ENCODE results near the gene NT5C. TPM values are rescaled to one million over a fixed set of nuclear protein-coding genes. Genes with fewer than 3 reads are reported as not detected.

Gene NT5C
- total and polyA plus RNA-seq, 11 donors, result 15.9 to 56.0 (median 24.7) TPM

DNA sequence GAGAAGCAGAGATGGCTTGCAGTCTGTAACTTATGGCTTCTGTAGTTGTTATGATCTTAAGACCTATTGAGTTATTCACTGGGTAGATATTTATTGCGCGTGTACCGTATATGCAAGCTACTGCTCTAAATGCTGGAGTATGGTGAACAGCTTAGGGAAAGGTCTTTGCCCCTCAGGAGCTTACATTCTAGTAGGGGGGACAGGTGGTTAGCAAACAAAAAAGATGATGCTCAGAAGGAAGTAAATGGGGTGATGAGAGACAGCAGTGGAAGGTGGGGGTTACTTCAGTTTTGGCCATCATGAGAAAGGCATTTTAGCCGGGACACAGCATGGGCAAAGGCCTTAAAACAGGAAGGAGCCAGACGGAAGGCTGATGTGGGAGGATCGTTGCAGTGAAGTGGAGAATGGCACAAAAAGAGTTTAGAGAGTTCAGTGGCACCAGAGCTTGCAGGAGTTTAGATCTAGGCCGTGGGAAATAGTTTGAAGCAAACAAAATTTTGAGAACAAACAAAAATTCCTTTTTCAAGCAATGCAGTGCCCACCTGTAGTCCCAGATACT lies 19.7 kb downstream of the NT5C start:
- Histone ChIP-seq H3K4me3 (no peak overlapping the region), H3K36me3 (peaks cover 0 to 6% (median 0%) of the 10 kb centered on the region in 9 donors), H3K27ac (no peak overlapping the region), H3K9me3 (no peaks in the 10 kb centered on the region), H3K27me3 (no peaks in the 10 kb centered on the region), H3K4me1 (peaks cover 3 to 57% (median 31%) of the 10 kb centered on the region in 12 donors)
- no peak for ATAC-seq
- TF ChIP-seq, protein P1, sequence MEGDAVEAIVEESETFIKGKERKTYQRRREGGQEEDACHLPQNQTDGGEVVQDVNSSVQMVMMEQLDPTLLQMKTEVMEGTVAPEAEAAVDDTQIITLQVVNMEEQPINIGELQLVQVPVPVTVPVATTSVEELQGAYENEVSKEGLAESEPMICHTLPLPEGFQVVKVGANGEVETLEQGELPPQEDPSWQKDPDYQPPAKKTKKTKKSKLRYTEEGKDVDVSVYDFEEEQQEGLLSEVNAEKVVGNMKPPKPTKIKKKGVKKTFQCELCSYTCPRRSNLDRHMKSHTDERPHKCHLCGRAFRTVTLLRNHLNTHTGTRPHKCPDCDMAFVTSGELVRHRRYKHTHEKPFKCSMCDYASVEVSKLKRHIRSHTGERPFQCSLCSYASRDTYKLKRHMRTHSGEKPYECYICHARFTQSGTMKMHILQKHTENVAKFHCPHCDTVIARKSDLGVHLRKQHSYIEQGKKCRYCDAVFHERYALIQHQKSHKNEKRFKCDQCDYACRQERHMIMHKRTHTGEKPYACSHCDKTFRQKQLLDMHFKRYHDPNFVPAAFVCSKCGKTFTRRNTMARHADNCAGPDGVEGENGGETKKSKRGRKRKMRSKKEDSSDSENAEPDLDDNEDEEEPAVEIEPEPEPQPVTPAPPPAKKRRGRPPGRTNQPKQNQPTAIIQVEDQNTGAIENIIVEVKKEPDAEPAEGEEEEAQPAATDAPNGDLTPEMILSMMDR (IDR thresholded peaks at IDR 0.05), result no peak
- no peak for TF ChIP-seq POLR2A (IDR thresholded peaks at IDR 0.05)
- 77 to 81% (median 80%) methylated on average over 7 of the region's 7 CpGs for WGBS, 4 donors
- intact Hi-C loops (cut with DNase I), result loop anchor here in 9 of 10 donors (5.0 to 10.0 kb wide), 10 partner anchors 35 to 303 kb away; partner anchors contain the start of genes NUP85 (in 2 of the 9), GRB2 (in 1 of the 9) and SUMO2 (in 1 of the 9)
- no peak for DNase-seq

DNA sequence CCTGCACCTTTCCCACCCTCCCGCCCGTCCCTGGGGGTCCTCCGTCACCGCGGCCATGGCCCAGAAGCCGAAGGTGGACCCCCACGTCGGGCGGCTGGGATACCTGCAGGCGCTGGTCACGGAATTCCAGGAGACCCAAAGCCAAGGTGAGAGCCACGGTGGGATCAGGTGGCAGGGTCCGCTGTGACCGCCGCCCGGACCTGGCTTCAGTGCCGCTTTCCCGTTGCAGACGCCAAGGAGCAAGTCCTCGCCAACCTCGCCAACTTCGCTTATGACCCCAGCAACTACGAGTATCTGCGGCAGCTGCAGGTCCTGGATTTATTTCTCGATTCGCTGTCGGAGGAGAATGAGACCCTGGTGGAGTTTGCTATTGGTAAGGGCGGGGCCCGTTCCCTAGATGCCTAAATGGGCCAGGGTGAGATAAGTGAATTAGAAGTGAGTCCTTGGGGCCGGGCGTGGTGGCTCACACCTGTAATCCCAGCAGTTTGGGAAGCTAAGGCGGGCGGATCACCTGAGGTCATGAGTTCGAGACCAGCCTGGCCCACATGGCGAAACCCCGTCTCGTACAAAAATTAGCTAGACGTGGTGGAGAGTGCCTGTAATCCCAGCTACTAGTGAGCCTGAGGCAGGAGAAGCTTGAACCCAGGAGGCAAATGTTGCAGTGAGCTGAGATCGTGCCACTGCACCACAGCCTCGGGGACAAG lies 21.2 kb downstream of the NT5C start:
- intact Hi-C loops (cut with DNase I), result loop anchor here in 9 of 10 donors (1.0 to 10.0 kb wide), 11 partner anchors 33 to 304 kb away; partner anchors contain the start of genes NUP85 (in 2 of the 9), GRB2 (in 1 of the 9) and SUMO2 (in 1 of the 9)
- Histone ChIP-seq H3K4me1 (peaks cover 3 to 52% (median 34%) of the 10 kb centered on the region in 12 donors), H3K27me3 (no peaks in the 10 kb centered on the region), H3K36me3 (no peaks in the 10 kb centered on the region), H3K9me3 (no peaks in the 10 kb centered on the region), H3K4me3 (peak overlapping the region; percentile 78 to 98 (median 92)), H3K27ac (peak overlapping the region in 11 of 12 donors; percentile 66 to 91 (median 81))
- no peak for TF ChIP-seq POLR2A (IDR thresholded peaks at IDR 0.05)
- TF ChIP-seq, protein P1 (IDR thresholded peaks at IDR 0.05), result no peak
- peak in 1 of 5 donors; percentile 49 for DNase-seq
- no peak for ATAC-seq
- 20 to 38% (median 24%) methylated on average over 28 to 40 of the region's 40 CpGs for WGBS, 4 donors

DNA sequence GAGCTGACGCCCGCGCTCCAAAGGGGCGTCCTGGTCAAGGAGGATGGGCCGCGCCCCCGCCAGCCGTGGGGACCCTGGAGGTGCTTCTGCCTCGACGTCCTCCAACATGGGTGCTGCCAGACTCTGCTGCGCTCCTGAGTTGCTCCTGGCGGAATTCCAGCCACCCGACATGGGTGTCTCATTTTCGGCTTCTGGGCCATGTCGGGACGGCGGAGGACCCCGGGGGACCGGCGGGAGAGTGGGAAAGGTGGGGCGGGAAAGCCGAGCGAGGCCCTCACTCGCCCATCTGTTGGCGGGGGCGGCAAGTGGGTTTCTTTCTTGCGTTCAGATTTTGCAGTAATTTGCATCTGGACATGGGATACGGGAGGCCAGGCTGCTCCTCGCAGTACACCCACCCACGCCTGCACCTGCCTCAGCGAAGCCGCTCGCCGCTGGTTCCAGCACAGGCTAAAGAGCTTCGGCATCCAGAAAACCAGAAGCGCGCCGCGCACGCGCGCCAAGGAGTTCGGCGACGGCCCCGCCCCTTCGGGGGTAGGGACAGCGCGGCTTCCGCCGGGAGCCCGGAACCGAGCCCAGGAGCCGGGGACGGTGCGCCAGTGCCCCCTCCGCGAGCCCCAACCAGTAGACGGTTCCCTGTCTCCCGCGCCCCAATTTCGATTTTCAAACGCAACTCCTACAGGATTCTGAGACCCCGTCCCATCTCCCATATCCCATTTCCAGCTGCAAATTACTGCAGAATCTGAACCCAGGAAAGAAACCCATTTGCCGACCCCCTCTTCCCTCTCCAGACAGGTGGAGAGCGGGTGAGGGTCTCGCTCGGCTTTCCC lies 21.9 kb downstream of the NT5C start, which contains the start of gene ARMC7:
Gene ARMC7, plus strand, starts transcription at position 563 of the 827 bp plus-strand sequence. CDS start 320 bp downstream, outside the sequence.
- Histone ChIP-seq H3K4me3 (peak within 1 kb of the TSS; percentile 78 to 98 (median 92)), H3K9me3 (no peaks in the 10 kb centered on the region), H3K4me1 (peaks cover 0 to 44% (median 28%) of the 10 kb centered on the region in 12 donors), H3K27me3 (no peaks in the 10 kb centered on the region), H3K36me3 (peaks cover 0 to 4% (median 0%) of the 10 kb centered on the region in 9 donors), H3K27ac (peak within 1 kb of the TSS in 11 of 12 donors; percentile 66 to 91 (median 81))
- DNase-seq (peak; percentile 90 to 97 (median 92)), ATAC-seq (peak; percentile 80 to 92 (median 90))
- TF ChIP-seq, protein P1 (IDR thresholded peaks at IDR 0.05), result peak in 2 of 12 donors; percentile 6 to 21
- peak in 1 of 2 donors; percentile 88 for TF ChIP-seq POLR2A (IDR thresholded peaks at IDR 0.05)
- intact Hi-C loops (cut with DNase I), result loop anchor here in 9 of 10 donors (1.0 to 10.0 kb wide), 15 partner anchors 32 to 305 kb away; partner anchors contain the start of genes NUP85 (in 2 of the 9), GRB2 (in 1 of the 9) and SUMO2 (in 1 of the 9)
- 0 to 1% (median 1%) methylated on average over 58 to 68 of the region's 68 CpGs for WGBS, 4 donors
